SK-N-MC (cell line): ENCODE results near the gene ARAF.

Experiments used
- EZH2 ChIP-seq: fragments of 200-600 bp; sonication (generic); IDR thresholded peaks from one replicate; pipeline ENCODE4 v1.6.1; 2017; ENCODE audit warnings: antibody characterized with exemption
- FOXP2 ChIP-seq: optimal IDR thresholded peaks from 2 replicates; pipeline ENCODE3; 2011; ENCODE audit warnings: mild to moderate bottlenecking, moderate library complexity; ENCODE audit not compliant: insufficient read depth; ENCODE audit errors: extremely low read length, control extremely low read depth
- POLR2AphosphoS5 ChIP-seq: IDR thresholded peaks from 2 replicates; pipeline ENCODE4 v1.6.1; 2012; ENCODE audit warnings: mild to moderate bottlenecking, low read depth, low read length, borderline replicate concordance

- TF ChIP-seq POLR2AphosphoS5, result no peak
- no peak for TF ChIP-seq EZH2
- no peak for TF ChIP-seq FOXP2
Observed at GRCh38 chrX:47581731-47582647, 21.0 kb downstream of the ARAF start, which contains the start of gene TIMP1.
